HK-2 (cell line): ENCODE data around the gene ESPN.
"Not testable (repeated sequence)": the region's sequence is repeated elsewhere in the genome, so short reads cannot be mapped to it uniquely, and the experiment has no call there.

ENCODE experiments used
- DNase-seq: peaks from one replicate; pipeline ENCODE4 v3.0.0-alpha.2; 2018; ENCODE audit not compliant: unreplicated experiment

ESPN gene

DNA sequence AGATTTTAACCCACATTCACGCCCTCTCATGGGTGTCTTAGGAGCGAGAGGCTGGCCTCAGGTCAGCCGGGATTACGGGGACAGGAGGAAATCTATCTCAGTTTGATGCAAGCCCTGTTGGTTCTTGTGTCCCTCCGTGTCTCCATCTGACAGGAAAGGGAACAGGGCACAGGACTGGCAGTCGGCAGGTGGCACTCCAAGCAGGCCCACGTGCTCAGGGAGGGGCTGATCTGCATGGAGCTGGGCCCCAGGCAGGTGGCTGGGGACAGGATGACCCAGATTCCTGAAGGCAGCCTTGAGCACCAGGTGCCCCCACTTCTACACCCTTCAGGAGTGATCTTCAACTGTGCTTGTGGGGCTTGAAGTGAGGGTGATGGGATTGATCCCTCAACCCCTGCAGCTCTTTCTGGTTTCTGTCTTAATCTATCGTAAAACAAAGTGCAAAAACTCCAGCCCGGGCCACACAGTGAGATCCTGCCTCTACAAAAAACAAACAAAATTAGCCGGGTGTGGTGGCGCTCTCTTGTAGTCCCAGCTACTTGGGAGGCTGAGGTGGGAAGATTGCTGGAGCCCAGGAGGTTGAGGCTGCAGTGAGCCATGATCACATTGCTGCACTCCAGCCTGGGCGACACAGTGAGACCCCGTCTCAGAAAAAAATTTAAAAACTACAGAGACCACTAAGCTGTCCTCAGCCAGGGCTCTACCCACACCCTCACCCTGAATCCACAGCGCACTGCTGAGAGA, 58.6 kb downstream of the ESPN start:
- no peak for DNase-seq

DNA sequence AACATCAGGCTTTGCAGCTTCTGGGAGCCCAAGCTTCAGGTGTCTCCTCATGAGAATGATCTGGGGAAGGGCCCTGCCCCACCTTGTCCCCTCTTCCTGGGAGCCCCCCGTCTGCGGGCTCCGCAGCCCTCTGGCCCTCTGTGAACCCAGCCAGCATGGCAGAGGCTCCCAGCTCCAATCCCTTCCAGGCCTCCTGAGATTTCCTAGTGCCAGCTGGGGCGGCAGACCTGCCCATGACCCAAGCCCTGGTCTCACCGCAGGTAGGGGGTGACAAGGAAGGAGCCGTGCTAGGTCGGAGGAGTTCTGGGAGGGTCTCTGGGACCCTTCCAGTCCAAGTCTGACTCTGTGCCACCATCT, 59.2 kb downstream of the ESPN start:
- DNase-seq = no peak

DNA sequence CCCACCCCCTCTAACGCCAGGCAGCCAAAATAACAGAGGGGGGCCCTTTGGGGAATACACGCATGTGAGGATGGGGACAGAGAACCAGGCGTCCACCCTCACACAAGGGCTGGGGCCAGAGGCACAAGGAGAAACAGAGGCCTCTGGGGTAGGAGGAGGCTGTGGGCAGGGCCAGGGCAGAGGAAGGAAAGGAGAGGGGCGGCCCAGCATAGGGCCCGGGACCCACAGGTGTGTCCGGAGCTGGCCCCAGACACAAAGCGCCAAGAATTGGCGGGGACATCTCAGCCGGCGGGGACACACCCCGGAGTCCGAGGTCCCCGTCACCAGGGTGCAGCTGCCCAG, 60.2 kb downstream of the ESPN start:
- no peak for DNase-seq

DNA sequence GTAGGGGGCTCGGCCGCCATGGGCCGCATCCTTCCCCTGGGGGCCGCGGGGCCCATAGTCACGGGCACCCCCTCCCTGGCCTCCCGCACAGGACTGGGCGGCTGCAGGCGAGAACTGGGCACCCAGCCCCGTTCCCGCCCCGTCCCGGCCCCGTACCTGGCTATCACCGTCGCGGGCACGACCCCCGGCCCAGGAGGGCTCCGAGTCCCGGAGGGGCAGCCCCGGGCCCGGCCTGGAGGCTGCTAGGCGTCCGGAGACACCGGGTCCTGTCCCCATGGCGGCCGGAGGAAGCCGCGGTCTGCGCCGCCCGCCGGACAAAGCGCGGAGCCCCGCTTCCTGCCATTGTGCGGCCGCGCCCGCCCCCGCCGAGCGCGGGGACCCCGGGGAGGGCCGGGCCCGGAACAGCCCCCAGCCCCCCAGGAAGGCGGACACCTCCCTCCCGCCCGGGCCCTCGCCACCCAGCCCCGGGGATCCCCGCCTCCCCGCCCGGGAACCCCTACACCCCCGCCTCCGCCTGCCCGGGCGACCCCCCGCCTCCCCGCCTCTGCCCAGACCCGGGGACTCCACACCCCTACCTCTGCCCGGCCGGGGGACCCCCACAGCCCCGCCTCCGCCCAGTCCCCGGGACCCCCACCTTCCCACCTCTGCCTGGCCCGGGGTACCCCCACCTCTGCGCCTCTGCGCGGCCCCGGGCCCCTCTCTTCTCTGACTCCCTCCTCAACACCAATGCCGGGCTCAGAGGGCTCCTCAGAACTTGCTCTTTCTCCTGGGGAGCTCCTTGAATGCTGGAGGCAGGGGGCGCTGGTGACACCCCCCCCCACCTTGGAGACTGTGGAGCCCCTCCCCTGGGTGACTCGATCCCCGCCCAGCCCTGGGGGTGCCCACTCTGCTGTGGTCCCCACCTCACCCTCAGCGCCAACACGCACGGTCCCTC, 60.9 kb downstream of the ESPN start:
- DNase-seq = no peak

DNA sequence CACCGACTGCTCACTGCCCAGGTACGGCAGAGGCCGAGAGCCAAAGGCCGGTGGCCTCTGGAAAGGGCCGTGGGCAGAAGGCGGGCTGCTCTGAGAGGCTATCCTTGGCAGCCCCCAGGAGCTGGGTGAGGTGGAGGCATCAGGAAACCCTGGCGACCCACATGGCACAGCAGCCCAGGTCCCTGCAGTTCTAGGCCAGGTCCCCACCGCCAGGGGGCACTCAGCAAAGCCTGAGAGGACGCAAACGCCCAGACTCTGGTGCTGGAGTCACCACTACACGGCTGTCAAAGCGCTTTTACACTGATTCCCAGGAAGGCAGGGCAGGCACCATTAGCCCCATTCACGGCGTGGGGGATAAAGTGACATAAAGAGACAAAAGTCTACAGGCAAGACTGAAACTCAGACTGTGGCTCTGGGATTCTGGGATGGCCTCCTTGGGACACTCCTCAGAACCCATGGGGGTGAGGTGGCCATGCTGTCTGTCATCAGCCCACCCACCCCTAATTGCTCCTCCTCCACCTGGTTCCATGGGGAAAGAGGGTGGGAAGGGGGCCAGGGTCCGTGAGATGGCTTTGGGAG, 61.9 kb downstream of the ESPN start:
- peak; percentile 58 for DNase-seq

DNA sequence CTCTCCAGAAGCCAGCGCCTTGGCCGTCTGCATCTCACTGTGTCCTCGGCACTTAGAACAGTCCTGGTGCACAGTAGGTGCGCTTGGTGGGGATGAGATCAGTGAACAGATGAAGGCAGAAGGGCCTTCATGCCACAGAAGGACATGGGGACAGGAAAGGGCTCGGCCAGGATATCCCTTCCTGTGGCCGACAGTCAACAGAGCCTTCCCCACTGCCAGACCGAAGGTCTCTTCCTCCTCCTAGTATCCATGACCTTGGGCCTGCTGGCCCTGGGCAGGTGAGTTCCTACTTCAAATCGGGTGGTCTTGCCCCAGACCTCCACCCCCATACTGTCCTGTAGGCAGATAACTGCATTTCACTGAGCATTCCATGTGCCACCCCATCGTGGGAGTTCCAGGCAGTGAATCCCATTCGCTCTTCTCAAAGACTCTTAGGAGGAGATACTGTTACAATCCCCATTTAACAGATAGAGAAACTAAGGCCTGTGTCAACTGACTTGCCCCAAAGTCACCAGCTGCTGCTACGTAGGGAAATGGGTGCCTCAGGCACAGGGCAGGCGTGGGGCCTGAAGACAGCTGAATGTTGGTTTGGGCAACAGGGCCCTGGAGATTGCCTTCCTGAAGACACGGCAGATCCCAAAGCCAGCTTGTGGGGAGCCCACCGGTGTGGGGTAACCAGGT, 63.4 kb downstream of the ESPN start:
- no peak for DNase-seq

DNA sequence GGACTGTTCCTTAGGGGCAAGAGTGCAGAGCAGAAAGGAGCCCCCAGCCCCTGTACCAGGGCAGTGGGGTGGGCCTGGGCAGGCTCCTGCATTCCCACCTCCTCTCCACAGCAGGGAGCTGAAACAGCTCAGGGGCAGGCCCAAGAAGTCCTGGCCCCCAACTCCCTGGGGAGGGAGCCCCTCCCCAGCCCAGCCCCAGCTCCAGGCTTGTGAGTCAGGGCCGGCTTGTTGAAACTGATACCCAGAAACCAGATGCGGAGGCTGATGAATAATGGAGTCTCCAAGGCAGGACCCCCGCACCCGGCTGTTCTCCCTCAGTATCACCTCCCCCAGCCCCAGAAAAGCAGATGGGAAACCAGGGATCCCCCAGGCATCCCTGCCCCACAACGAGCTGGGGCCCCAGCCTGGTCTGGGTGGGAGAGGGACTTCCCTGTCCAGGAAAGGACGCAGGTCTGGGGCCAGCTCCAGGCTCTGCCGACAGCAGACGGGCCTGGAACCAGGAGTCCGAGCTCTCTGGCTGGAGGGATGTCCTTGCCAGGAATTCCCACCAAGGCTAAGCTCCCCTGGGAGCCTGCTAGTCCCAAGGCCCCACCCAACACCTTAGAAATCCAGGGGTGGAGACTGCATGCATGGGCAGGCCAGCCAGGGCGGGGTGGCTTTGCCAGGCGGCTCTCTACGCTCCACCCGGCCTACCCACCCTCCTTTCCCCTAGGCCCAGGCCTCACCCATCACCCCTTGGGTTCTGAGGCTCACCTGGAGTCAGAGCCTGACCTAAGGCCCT, 64.2 kb downstream of the ESPN start:
- DNase-seq = no peak

DNA sequence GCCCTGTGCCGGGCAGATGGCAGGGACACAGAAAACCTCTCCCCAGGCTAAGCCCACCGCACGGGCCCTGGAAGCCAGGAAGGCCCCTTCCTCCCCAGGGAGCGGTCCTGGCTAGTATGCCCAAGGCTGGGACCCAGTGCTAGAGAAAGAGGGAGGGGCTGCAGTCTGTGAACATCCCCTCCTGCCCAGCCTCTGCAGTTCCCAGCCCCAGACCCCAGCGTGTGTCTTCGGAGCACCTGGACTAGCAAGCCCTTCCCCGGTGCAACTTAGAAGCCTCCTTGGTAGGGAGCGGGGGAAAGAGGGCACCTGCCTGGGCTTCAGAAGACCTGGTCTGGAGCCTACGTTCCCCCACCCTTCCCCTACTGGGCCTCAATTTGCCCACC, 64.8 kb downstream of the ESPN start:
- no peak for DNase-seq

DNA sequence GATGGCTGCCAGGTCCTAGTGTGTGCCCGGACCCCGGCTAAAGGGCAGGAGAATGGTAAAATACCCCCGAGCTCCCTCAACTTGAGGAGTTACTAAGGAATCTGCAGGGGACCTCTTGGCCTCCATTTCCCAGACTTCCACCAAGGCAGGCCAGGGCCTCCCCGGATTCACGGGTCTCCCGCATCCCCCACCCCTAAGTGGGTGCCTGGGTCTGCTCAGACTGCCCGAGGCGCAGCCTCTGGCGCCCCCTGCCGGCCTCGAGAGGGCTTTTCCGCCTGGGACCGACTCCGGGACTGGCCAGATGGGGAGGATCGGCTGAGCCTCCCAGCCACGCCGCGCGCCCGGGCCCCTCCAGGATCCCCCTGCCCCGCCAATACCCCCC, 65.2 kb downstream of the ESPN start:
- peak; percentile 87 for DNase-seq

DNA sequence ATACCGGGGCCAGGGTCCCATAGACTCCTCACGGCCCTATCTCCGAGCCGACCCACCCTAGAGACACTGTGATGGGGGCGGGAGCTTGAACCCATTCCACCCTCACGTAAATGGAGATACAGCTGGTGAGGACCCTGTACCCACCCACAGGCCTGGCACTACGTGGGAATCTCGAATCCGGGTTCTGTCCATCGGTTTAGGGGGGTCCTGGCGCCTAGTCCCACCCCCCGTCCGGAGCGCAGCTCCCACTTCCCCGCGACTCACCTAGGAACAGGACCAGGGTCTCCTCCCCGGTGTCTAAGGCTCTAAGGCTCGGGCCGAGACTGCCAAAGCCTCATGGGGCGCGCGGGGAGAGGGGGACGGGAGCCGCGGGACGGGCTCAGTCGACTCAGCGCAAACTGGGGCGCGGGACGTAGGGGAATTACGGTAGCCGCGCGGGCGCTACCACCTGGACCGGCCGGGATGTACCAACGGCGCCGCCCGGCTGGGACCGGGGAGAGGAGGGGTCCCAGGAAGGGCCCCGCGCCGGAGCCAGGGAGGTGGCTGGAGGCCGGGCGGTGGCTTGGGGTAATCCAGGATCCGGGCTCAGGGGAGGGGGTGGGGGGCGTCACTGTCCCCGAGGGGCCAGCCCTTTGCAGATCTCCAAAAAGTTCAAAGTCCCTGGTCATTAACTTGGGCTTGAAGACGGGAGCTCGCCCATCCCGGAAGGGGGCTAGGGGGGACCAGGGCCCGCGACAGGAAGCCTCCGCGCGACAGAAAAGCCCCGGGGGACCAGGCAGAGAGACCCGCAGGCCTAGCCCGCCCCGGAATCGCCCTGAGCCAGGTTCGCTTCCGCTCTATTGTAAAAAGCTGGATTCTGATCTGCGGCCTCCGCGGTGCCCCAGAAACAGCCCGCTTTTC, 65.9 kb downstream of the ESPN start:
- peak; percentile 81 for DNase-seq

DNA sequence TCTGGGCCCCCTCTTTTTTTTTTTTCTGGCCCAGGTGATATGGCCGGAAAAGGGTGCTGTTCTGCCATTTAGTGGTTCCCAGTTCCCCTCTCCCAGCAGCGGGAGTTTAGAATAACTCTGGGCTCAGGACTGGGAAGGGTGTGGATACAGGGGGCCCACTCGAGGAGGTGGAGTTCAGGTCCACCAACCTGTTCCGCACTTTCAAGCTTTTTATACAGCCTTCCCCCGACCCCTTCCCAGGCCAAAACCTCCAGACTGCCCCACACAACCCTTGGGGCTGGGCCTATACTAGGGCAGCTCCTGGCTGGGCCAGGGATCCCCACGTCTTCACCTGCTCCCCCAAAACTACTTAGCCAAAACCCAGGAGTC, 66.5 kb downstream of the ESPN start:
- DNase-seq = no peak

DNA sequence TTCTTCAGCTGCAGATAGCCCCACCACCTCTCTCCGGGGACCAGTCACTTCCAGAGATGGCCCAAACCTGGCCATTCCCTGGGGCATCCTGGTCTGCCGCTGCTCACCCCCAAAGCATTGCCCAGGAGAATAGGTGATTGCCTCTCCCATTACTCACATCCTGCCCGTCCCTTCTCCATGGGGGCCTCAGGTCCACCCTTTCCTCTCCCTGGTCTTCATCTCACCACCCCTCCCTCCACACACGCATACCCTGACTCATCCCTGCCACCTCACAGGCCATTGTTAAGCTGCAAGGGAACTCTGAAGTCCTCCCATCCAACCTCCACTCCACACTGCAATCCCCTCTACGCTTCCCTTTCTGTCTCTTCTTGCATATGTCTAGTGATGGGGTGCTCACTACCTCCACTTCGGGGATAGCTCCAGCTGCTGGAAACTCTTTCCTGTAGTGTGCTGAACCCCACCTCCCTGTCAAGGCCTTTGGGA, 66.9 kb downstream of the ESPN start, which contains the start of gene PLEKHG5:
TSS of gene PLEKHG5 (minus strand) at position 188 of the 483 bp plus-strand sequence. CDS start 14,096 bp downstream, outside the sequence.
- peak; percentile 83 for DNase-seq

DNA sequence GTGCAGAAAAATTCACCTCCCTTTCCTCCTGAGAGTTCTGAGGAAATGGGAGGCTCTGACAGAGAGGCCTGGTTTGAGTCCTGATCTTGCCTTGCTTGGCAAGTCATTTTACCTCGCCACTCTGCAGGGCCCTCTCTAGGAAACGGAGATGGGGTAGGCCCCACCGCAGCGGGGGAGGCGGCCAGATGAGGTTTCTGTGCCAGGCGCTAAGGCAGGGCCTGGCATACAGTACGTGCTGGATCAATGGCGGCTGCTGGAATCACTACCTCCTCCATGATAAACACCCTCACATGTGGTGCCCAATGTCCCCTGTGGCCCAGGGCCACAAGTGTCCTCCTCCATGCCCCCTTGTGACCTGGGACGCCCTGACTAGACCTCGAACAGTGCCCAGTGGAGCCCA, 67.4 kb downstream of the ESPN start:
- DNase-seq = no peak

DNA sequence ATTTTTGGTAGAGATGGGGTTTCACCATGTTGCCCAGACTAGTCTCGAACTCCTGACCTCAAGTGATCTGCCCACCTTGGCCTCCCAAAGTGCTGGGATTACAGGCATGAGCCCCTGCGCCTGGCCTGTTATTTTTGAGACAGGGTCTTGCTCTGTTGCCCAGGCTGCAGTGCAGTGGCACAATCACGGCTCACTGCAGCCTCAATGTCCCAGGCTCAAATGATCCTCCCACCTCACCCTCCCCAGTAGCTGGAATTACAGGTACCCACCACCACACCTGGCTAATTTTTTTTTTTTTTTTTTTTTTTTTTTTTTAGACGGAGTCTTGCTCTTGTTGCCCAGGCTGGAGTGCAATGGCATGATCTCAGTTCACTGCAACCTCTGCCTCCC, 69.3 kb downstream of the ESPN start:
- not testable (repeated sequence) for DNase-seq

DNA sequence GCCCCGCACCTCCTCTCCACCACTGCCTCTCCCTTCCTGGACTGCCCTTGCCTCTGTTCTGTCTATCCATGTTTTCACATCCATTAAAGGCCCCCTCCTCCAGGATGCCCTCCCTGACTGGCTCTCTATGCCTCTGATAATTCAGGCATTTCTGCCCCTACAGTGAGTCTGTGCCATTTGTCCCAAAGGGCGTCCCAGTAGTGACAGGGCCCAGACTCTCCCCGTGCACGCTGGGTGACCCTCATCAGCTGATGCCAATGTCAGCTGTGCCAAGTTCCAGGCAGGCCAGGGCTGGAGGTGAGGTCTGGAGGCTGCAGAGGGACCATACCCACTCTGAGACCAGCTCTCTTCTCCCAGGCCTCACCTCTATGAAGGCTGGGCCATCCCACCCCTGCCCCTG, 70.1 kb downstream of the ESPN start:
- no peak for DNase-seq

DNA sequence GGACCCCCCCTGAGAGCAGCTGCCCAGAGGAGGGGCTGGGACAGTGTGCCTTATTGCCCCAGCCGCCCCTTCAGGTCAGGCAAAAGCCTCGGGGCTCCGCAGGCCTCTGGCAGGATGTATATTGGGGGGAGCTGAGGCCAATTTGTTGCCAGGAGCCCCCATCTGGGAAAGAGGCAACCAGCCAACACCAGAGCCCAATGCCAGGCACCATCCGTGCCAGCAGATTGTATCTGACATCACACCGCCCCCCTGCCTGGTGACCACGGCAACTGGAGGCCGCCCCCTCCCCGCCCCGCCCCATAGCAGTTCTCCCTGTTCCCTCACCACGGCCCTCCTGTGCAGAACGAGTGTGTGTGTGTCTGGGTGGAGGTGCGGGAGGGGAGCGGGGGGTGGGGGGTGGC, 70.5 kb downstream of the ESPN start:
- no peak for DNase-seq

DNA sequence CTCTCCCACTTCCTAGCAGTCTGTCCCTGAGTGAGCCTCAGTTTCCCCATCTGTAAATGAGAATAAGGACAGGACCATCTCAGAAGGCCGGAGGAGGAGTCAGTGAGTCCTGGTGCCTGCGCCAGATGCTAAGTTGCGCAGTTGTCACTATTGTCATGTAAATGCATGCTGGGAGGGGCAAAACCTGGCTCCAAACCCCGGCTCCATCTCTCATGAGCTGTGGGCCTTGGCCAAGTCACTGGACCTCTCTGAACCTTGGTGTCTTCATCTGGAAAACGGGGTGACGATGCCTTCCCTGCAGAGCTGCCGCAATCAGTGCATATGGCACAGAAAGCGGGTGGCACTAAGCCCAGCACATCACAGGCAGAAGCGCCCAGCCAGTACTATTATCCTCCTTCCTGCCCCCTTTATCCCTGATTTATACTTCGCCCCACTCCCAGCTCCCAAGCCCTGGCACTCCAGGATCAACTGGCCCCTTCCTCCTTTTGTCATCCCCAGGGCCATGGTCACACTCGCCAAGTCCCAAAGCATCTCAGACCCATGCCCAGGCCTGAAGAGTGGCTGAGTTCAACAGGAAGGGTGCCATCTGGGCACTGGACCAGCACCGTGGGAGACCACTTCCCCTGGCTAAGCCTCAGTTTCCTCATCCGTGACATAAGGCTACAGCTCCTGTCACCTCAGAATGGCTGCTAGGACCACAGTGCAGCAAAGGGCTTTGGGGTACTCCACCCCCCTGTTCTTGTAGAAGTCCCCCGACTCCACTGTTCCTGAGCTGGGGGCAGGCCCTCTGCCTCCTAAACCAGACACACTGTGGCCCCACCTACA, 71.2 kb downstream of the ESPN start:
- no peak for DNase-seq

DNA sequence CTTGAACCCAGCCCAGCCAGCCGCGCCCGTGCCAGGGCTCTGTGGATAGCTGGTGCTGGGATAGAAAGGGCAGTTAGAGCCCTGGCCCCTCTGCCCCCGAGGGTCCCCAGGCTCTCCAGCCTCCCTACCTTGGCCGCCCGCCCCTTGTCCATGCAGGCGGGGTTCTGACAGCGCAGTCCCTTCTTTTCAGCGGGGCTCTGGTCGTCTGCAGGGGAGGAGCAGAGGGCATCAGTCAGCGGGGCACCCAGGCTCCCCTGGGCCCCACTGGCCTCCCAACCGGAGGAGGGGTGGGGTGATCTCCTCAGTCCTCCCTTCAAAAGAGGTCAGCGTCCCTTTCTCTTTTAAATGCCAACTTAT, 71.8 kb downstream of the ESPN start:
- DNase-seq = no peak

DNA sequence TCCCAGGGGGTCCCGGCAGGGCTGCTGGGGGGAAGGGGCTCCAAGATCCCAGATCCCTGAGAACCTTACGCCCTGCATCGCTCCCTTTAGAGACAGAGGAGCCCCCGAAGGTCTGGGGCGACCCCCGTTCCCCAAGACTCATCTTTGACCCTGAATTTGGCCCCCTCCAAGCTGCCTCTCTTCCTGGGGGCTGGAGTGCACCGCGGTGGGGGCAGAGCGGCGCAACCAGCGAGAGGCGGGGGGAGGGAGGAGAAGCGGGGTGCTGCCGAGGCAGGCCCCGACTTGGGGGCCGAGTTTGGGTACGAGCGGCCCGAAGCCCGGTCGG, 72.3 kb downstream of the ESPN start:
- DNase-seq = no peak
